22Rv1 (cell line): ENCODE measurements around the gene ZW10.

ENCODE experiments used
- ZFX ChIP-seq: fragments of 450-650 bp; IDR thresholded peaks from 2 replicates; pipeline ENCODE4 v1.6.1; 2017; ENCODE audit warnings: antibody characterized with exemption, borderline replicate concordance
- TF ChIP-seq, protein P1 (sequence below): fragments of 450-650 bp; IDR thresholded peaks from 2 replicates; pipeline ENCODE4 v1.5.1; 2017; ENCODE audit warnings: mild to moderate bottlenecking

DNA sequence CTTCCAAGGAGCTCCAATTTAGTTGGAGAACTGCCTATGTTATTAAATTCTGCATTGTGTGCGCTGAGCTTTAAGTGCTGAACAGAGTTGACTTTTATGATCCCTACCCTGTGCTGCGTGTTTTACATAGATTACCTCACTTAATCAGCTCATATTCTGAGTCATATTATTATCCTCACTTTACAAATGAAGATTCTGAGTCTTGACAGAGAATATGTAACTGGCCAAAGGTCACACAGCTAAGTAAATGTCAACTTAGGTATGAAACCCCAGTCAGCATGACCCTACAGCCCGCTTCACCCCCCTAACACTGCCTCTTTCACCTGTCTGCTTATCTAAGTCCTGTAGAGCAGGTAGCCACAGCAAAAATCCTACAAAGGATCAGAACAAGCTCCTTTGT is 47.6 kb downstream of the ZW10 start:
- TF ChIP-seq, protein P1, sequence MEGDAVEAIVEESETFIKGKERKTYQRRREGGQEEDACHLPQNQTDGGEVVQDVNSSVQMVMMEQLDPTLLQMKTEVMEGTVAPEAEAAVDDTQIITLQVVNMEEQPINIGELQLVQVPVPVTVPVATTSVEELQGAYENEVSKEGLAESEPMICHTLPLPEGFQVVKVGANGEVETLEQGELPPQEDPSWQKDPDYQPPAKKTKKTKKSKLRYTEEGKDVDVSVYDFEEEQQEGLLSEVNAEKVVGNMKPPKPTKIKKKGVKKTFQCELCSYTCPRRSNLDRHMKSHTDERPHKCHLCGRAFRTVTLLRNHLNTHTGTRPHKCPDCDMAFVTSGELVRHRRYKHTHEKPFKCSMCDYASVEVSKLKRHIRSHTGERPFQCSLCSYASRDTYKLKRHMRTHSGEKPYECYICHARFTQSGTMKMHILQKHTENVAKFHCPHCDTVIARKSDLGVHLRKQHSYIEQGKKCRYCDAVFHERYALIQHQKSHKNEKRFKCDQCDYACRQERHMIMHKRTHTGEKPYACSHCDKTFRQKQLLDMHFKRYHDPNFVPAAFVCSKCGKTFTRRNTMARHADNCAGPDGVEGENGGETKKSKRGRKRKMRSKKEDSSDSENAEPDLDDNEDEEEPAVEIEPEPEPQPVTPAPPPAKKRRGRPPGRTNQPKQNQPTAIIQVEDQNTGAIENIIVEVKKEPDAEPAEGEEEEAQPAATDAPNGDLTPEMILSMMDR = no peak
- no peak for TF ChIP-seq ZFX
